Spleen (tissue), 7 donors: ENCODE results near the gene THSD4.

Experiments
- POLR2A ChIP-seq, 3 donors: fragments of 450-650 bp; IDR thresholded peaks; one replicate each; pipeline ENCODE4 v1.5.1; 2017; ENCODE audit warnings: antibody characterized with exemption in 3 of 3, mild to moderate bottlenecking in 1 of 3
- TF ChIP-seq, protein P1 (sequence below), 11 experiments: fragments of 200-600 bp in 7 of 11; fragments of 450-650 bp in 4 of 11; sonication (generic) in 4 of 11; IDR thresholded peaks in 8 of 11; conservative IDR thresholded peaks in 3 of 11; 1 replicate in 7 of 11; 2 replicates in 4 of 11; pipeline versions ENCODE4 v1.4.0 to v1.8.0; 2016 to 2021; ENCODE audit warnings: antibody characterized with exemption in 11 of 11, inconsistent platforms in 4 of 11, mild to moderate bottlenecking in 1 of 11
- donor health status: DM: no; HTN: no; CAD: no; lungs with moderate emphysema.
- donor health status: DM: no; HTN: no; CAD: no.
- donor health status: DM: no; HTN: no; CAD: no.

DNA sequence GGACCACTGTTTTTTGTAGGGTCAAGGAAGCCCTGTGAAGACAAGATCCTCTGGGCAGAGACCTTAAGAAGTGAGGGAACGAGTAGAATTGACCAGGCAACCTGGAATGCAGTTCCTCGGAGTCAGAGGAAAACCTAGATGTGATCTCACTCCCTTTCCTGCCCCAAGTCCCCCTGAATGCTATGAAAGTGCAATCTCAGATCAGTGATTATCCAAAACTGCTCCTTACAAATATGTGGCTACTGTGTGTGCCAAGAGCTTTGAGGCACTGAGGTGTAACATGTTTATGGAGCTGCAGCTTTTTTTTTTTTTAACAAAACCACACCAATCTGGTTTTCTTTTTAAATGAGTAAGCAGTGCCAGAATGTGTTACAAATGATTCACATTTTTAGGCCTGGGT lies 35.8 kb downstream of the THSD4 start:
- TF ChIP-seq, protein P1, sequence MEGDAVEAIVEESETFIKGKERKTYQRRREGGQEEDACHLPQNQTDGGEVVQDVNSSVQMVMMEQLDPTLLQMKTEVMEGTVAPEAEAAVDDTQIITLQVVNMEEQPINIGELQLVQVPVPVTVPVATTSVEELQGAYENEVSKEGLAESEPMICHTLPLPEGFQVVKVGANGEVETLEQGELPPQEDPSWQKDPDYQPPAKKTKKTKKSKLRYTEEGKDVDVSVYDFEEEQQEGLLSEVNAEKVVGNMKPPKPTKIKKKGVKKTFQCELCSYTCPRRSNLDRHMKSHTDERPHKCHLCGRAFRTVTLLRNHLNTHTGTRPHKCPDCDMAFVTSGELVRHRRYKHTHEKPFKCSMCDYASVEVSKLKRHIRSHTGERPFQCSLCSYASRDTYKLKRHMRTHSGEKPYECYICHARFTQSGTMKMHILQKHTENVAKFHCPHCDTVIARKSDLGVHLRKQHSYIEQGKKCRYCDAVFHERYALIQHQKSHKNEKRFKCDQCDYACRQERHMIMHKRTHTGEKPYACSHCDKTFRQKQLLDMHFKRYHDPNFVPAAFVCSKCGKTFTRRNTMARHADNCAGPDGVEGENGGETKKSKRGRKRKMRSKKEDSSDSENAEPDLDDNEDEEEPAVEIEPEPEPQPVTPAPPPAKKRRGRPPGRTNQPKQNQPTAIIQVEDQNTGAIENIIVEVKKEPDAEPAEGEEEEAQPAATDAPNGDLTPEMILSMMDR (IDR thresholded peaks at IDR 0.05 in 8 of 11, conservative IDR thresholded peaks at IDR 0.05 in 3 of 11) = no peak
- TF ChIP-seq POLR2A (IDR thresholded peaks at IDR 0.05) = no peak
